Muscle of leg (tissue), 11 donors: ENCODE data around the gene ARMH3. TPM values are rescaled to one million over a fixed set of nuclear protein-coding genes. Genes with fewer than 3 reads are reported as not detected.

Experiments
- DNase-seq: peaks from one replicate; pipeline ENCODE4 v3.0.0; 2013
- H3K27ac ChIP-seq: one replicate; pipeline ENCODE4 v1.5.1; 2013; ENCODE audit warnings: mild to moderate bottlenecking, low read length, control low read depth
- H3K27me3 ChIP-seq: one replicate; pipeline ENCODE4 v1.6.1; 2013; ENCODE audit warnings: low read length; ENCODE audit not compliant: control insufficient read depth, insufficient read depth
- H3K36me3 ChIP-seq: one replicate; pipeline ENCODE4 v1.6.1; 2013; ENCODE audit warnings: low read length; ENCODE audit not compliant: control insufficient read depth, insufficient read depth
- H3K4me1 ChIP-seq: one replicate; pipeline ENCODE4 v1.6.1; 2013; ENCODE audit warnings: low read length; ENCODE audit not compliant: control insufficient read depth, insufficient read depth
- H3K4me3 ChIP-seq: one replicate; pipeline ENCODE4 v1.5.1; 2013; ENCODE audit warnings: low read length, control low read depth
- H3K9me3 ChIP-seq: replicated peaks from 2 replicates; pipeline ENCODE4 v1.6.1; 2013; ENCODE audit warnings: low read depth, low read length; ENCODE audit not compliant: control insufficient read depth
- WGBS: methylation state at CpG from one replicate; pipeline ENCODE4 v1.1.5; 2013; ENCODE audit warnings: missing lambda C conversion rate; ENCODE audit not compliant: insufficient coverage; 5-methylcytosine and 5-hydroxymethylcytosine counted together
- polyA plus RNA-seq, 8 donors: library from polyadenylated mRNA; unstranded; fragments of 120-200 nt; gene quantifications; one replicate each; pipeline versions ENCODE4 v1.2.1 to v1.2.3, GENCODE V29; 2013; ENCODE audit warnings: inconsistent platforms in 1 of 8, low replicate concordance in 1 of 8; ENCODE audit not compliant: insufficient read length in 8 of 8, insufficient read depth in 1 of 8
- total RNA-seq: library from RNA; stranded (reverse); fragments of 120-200 nt; gene quantifications from one replicate; pipeline ENCODE4 v1.2.4, GENCODE V29; 2013

The ARMH3 gene
- total and polyA plus RNA-seq, 9 donors: 7.1 to 17.0 (median 12.7) TPM

GRCh38 chr10:101902032-101902819 is 153.7 kb downstream of the ARMH3 start:
- Histone ChIP-seq H3K27me3 (no peaks in the 10 kb centered on the region), H3K4me3 (no peak overlapping the region), H3K4me1 (peaks cover 16% of the 10 kb centered on the region), H3K9me3 (no peaks in the 10 kb centered on the region), H3K27ac (no peak overlapping the region), H3K36me3 (peaks cover 3% of the 10 kb centered on the region)
- WGBS: 67% methylated on average over 2 of the region's 7 CpGs
- DNase-seq: no peak

GRCh38 chr10:101901340-101901739 is 154.6 kb downstream of the ARMH3 start:
- no peaks in the 10 kb centered on the region for H3K27me3 ChIP-seq
- H3K27ac ChIP-seq: no peak overlapping the region
- no peaks in the 10 kb centered on the region for H3K9me3 ChIP-seq
- H3K4me1 ChIP-seq: peaks cover 16% of the 10 kb centered on the region
- no peak overlapping the region for H3K4me3 ChIP-seq
- DNase-seq: peak; percentile 7
- WGBS: 10% methylated on average over 2 of the region's 6 CpGs
- peaks cover 3% of the 10 kb centered on the region for H3K36me3 ChIP-seq

GRCh38 chr10:101897633-101898032 is 158.3 kb downstream of the ARMH3 start:
- WGBS: no CpG with 5 or more reads among the region's 4 CpGs
- no peak overlapping the region for H3K27ac ChIP-seq
- DNase-seq: peak; percentile 4
- H3K4me3 ChIP-seq: no peak overlapping the region
- H3K9me3 ChIP-seq: no peaks in the 10 kb centered on the region
- H3K4me1 ChIP-seq: peaks cover 4% of the 10 kb centered on the region
- H3K27me3 ChIP-seq: no peaks in the 10 kb centered on the region
- peaks cover 3% of the 10 kb centered on the region for H3K36me3 ChIP-seq

GRCh38 chr10:101896225-101896877 is 159.6 kb downstream of the ARMH3 start:
- no peak overlapping the region for H3K27ac ChIP-seq
- H3K36me3 ChIP-seq: no peaks in the 10 kb centered on the region
- no peak overlapping the region for H3K4me3 ChIP-seq
- 85% methylated on average over 1 of the region's 1 CpG for WGBS
- H3K27me3 ChIP-seq: no peaks in the 10 kb centered on the region
- no peaks in the 10 kb centered on the region for H3K9me3 ChIP-seq
- DNase-seq: no peak
- no peaks in the 10 kb centered on the region for H3K4me1 ChIP-seq

- Histone ChIP-seq H3K4me1 (no peaks in the 10 kb centered on the region), H3K4me3 (no peak overlapping the region), H3K9me3 (no peaks in the 10 kb centered on the region), H3K27me3 (no peaks in the 10 kb centered on the region), H3K36me3 (no peaks in the 10 kb centered on the region), H3K27ac (no peak overlapping the region)
- no peak for DNase-seq
- no CpG with 5 or more reads among the region's 4 CpGs for WGBS
Measured at GRCh38 chr10:101895781-101896180, 160.2 kb downstream of the ARMH3 start.

- H3K4me1 ChIP-seq: no peaks in the 10 kb centered on the region
- no peaks in the 10 kb centered on the region for H3K27me3 ChIP-seq
- 100% methylated on average over 1 of the region's 3 CpGs for WGBS
- H3K36me3 ChIP-seq: no peaks in the 10 kb centered on the region
- H3K4me3 ChIP-seq: no peak overlapping the region
- DNase-seq: no peak
- no peaks in the 10 kb centered on the region for H3K9me3 ChIP-seq
- no peak overlapping the region for H3K27ac ChIP-seq
Measured at GRCh38 chr10:101894742-101895141, 161.2 kb downstream of the ARMH3 start.

GRCh38 chr10:101894266-101894665 is 161.7 kb downstream of the ARMH3 start:
- Histone ChIP-seq H3K4me1 (no peaks in the 10 kb centered on the region), H3K9me3 (no peaks in the 10 kb centered on the region), H3K27me3 (no peaks in the 10 kb centered on the region), H3K4me3 (no peak overlapping the region), H3K27ac (no peak overlapping the region), H3K36me3 (no peaks in the 10 kb centered on the region)
- 100% methylated on average over 2 of the region's 6 CpGs for WGBS
- DNase-seq: no peak

GRCh38 chr10:101893510-101894120 is 162.4 kb downstream of the ARMH3 start:
- no peaks in the 10 kb centered on the region for H3K36me3 ChIP-seq
- no peaks in the 10 kb centered on the region for H3K4me1 ChIP-seq
- no peaks in the 10 kb centered on the region for H3K27me3 ChIP-seq
- no CpG with 5 or more reads among the region's 1 CpG for WGBS
- no peak for DNase-seq
- no peaks in the 10 kb centered on the region for H3K9me3 ChIP-seq
- H3K4me3 ChIP-seq: no peak overlapping the region
- H3K27ac ChIP-seq: no peak overlapping the region

GRCh38 chr10:101892782-101893391 is 163.1 kb downstream of the ARMH3 start:
- Histone ChIP-seq H3K4me1 (no peaks in the 10 kb centered on the region), H3K4me3 (no peak overlapping the region), H3K27ac (no peak overlapping the region), H3K9me3 (no peaks in the 10 kb centered on the region), H3K36me3 (no peaks in the 10 kb centered on the region), H3K27me3 (no peaks in the 10 kb centered on the region)
- WGBS: no CpG with 5 or more reads among the region's 4 CpGs
- no peak for DNase-seq
